DMS79 (cell line): ENCODE data around the gene KXD1.
"Not testable (repeated sequence)": the region's sequence is repeated elsewhere in the genome, so short reads cannot be mapped to it uniquely, and the experiment has no call there.

Experiments used
- DNase-seq: peaks from one replicate; lab custom pipeline; 2025; lab: John Stamatoyannopoulos, UW

Gene KXD1

DNA sequence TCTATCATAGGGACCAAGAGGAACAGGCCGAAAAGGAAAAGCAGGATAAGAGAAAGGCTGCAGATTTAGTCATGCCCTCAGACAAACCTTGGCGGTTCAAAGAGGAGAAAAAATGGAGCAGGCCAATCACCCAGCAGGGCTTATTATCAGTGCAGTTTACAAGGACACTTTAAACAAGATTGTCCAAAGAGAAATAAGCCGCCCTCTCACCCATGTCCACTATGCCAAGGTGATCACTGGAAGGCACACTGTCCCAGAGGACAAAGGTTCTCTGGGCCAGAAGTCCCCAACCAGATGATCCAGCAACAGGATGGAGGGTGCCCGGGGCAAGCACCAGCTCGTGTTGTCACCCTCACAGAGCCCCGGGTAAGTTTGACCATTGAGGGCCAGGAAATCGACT, 22.6 kb downstream of the KXD1 start:
- no peak for DNase-seq

DNA sequence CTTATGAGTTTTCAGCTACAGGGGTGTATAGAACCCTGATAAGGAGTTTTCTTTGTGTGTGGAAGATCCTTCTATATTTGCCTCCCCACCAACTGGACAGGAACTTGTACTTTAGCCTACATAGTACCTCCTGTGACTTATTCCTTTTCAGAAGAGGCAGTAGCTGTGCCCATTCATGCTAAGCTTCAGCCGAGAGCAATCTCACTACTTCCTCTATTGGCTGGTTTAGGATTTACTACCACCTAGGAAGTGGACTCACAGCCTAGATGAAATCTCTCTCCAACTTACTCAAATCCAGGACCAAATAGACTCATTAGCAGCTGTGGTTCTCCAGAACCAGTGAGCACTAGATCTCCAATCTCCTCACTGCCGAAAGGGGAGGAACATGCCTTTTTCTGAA, 28.6 kb downstream of the KXD1 start:
- no peak for DNase-seq

DNA sequence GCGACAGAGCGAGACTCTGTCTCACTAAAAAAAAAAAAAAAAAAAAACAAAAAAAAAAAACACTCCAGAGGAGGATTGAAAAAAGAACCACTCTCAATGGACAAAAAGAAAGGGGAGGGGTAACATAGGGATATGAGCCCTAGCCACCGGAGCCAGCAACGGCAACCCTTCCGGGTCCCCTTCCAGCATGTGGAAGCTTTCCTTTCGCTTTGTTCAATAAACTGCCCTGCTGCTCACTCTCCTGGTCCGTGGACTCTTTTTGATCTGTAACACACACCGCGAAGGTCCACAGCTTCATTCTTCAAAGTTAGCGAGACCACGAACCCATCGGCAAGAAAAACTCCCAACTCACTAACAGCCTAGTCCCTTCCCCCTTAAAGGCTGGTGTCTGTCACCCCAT, 29.9 kb downstream of the KXD1 start:
- no peak for DNase-seq

DNA sequence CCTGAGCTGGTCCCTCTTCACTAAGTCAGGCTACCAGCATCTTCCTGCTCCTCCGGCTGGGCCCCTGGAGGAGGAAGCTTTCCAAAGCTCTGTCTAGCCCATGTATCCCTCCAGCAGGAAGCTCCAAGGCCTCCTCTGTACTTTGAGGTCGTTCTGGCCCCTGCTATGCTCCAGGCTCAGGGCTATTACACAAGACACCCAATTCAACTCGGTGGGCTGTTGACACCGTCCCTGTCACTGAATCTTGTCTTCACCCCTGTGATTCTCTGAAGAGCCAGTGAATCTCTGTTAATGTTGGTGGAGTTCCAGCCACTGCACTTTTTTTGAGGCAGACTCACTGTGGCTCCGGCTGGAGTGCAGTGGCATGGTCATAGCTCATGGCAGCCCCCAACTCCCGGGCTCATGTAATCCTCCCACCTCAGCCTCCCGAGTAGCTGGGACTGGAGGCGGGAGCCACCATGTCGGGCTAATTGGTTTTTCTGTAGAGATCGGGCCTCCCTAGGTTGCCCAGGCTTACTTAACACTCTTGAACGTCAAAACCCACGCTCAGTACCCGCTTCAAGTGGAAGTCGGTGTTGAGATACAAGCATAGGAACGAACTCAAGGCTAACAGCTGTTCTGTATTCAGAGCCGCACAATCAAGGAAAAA, 30.4 kb downstream of the KXD1 start:
- DNase-seq = no peak

DNA sequence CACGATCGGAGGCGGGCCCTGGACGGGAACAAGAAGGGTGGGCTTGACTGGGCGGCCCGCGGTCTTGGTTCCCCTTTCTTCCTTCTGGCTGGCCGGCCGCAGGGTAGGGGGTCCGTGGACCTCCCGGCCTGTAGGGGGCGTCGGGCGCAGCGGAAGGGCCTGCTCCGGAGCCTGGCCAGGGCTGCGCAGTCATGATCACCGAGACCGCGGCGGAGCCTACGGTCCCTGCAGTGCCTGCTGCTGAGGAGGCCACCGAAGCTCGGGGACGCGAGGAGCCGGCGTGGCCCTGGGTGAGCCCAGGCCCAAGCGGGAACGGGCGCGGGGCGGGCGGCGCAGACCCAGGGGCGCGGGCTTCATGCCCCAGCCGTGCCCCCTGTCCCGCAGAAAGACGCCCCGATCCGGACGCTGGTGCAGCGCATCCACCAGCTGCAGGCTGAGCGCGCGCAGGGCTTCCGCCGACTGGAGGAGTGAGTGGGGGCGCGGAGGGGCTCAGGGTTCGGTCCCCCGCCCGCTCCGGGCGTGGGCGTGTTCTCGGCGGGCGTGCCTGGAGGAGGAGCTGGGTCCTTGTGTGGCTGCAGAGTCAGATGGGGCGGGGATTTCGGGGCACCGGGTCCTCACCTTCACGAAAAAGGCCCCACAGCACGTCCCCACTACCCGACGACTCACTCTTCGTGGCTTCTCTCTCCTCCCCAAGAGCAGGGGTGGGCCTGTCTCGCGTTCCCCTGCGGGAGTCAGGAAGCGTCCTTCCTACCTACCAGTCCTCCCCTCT, 31.1 kb downstream of the KXD1 start, which contains the start of gene REX1BD:
REX1BD (plus strand) TSS at position 188 of the 769 bp plus-strand sequence; CDS start at position 192, 4 bp downstream.
- peak; percentile 58 for DNase-seq

DNA sequence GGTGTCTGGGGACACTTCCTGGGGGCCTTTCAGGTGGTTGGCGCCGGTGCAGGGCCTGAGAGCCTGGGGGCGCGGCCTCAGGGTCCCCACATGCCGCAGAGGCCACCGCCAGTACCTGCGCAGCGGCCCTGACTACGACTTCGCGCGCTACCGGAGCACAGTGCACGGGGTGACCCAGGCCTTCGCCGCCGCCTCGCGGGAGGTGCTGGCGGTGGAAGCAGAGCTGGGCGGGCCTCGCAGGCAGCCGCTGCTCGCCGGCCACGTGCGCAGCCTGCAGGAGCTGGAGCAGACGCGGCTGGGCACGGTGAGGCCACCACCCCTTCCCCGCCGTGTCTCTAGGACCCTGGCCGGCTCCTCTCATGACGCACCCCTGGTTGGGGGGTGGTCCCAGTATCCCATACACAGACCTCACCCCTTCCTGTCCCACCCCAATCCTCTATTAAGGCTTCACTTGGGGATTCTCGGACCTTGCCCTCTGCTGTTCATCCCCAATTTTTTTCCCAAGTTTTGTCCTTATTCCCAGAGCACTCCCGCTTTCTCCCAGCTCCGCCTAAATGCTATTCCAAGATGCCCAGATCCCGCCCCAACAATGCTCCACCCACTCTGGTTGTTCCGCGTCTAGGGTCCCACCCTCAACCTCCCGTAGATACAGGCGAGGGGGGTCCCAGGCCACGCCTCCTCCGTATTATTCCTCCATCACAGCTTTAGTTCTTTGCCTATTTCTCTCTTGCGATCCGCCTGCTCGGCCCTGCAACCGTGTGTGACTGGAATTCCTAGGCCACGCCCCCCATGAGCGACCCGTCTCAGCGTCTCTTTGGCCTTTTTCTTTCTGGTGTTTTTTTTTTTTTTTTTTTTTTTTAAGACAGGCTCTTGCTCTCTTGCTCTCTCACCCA, 32.0 kb downstream of the KXD1 start:
- peak; percentile 79 for DNase-seq

DNA sequence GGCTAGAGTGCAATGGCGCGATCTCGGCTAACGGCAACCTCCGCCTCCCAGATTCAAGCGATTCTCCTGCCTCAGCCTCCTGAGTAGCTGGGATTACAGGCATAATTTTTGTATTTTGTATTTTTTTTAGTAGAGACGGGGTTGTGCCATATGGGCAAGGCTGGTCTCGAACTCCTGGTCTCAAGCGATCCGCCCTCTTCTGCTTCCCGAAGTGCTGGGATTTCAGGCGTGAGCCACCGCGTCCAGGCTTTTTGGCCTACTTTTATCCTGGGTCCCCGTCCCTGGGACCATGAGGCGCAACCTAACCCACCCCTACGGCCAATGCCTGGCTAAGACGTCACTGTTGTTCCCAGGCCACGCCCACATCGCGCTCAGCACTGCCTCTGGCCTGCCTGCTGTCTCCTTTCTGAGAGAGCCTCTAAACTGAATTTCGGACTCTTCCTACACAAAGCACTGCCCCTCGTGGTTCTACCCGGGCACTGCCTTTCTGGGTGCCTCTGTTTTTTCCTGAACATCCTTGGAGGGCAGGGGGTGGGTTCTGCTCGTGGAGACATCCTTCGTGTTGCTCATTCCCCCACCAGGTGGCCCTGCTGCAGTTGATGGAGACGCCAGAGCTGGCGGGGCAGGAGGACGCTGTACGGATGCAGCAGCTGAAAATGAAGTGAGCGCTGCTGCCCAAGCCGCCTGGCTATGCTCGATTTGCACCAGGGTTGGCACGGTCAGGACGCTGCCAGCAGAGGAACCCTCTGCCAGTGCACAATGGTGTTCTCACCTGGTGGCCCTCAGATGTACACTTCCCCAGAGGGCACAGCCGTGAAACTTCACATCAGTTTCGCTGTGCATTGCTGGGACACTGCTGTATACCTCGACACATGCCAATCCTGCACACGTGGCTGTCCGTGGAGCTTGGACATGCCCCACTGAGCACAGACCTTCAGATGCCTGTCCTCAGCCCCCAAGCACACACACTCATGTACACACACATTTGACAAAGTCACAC, 32.9 kb downstream of the KXD1 start:
- peak; percentile 96 for DNase-seq

DNA sequence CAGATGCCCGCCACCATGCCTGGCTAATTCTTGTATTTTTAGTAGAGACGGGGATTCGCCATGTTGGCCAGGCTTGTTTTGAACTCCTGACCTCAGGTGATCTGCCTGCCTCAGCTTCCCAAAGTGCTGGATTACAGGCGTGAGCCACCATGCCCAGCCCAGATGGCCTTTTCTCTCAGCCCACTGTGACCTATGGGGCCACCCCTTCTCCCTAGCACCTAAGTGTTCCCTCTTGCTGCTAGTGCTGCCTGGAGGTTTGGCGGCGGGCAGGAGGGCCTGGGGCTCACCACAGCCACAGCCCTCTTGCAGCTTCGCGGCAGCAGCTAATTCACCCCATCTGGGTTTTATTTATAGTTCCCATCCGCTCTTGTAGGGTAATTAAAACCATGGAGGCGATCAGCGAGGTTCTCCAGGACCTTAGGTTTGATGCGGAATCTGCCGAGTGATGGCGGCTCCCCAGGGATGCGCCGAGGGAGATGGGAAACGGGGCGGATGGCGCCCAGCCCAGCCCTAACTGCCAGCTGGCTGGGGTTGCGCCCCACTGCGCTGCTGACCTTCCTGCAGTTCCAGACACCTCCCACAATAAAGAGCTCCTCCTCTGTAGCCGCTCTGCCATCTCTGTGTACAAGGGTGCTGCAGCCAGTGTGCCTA, 34.2 kb downstream of the KXD1 start:
- DNase-seq = no peak

DNA sequence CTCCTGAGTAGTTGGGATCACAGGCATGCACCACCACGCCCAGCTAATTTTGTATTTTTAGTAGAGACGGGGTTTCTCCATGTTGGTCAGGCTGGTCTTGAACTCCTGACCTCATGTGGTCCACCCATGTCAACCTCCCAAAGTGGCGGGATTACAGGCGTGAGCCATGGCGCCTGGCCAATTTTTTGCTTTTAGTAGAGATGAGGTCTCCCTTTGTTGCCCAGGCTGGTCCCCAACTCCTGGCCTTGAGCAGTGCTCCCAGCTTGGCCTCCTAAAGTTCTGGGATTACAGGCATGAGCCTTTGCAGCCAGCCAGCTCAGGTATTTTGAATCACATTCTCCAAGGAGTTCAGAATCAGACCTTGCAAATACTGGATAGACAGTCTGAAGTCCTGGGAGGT, 35.1 kb downstream of the KXD1 start:
- not testable (repeated sequence) for DNase-seq

DNA sequence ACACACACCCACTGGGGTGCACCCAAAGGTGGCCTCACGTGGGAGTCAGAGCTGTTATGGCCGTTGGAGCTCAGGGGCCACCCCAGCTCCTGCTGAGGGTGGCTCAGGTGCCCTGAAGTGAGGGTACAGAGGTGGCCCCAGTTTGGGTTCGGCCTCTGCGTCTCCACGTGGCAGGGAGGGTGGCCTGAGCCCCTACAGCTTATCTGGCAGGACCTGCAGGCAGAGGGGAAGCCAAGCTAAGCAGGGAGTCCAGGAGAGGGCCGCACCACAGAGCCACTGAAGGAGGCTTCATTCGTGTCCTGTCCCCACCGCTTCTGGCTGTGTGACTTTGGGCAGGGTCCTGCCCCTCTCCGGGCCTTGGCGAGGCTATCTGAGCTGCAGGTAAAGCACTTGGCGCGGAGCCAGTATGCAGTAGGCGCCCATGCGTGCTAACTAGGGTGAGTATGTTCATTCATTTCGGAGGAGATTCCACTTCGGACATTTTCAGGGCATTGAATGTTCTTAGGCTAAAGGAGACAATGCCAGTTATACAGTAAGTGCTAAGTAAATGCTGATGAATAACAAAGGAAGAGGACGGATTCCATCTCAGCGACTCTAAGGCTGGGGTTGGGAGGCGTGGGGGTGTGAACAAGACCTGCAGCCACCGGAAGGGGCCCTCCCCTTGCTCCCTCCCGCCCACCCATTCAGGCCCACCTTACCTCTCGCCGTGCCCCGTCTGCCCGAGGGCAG, 35.9 kb downstream of the KXD1 start:
- no peak for DNase-seq

DNA sequence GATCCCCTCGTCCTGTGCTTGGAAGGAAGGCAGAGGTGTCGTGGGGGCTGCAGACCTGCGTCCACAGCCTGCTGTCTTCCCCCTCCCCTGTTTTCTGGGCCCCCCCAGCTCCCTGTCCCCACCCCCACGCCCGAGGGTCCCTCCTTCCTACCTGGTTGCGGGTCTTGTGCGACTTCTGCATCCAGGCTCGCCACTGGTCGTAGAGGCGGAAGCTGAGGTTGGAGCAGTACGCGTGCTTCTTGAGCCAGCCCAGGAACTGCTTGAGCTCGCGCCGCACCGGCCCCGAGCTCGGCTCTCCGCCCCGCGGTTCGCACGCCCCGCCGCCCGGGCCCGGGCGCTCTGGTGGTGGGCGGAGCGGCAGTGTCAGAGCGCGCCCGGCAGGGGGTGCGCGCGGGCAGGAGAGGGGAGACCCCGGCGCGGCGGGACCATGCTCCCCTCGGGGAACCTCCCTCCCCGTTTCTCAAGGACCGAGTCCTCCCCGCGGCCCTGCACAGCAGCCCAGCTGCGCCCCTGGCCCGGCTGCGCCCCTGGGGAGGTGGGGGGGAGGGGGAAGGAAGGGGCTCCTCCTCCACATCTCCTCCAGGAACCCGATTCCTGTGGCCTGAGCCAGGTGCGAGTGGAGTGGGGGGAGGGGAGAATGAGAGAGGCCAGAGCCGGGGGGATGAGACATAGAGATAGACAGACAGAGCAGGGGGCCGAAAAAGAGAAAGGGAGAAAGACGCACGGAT, 36.6 kb downstream of the KXD1 start:
- DNase-seq = no peak

DNA sequence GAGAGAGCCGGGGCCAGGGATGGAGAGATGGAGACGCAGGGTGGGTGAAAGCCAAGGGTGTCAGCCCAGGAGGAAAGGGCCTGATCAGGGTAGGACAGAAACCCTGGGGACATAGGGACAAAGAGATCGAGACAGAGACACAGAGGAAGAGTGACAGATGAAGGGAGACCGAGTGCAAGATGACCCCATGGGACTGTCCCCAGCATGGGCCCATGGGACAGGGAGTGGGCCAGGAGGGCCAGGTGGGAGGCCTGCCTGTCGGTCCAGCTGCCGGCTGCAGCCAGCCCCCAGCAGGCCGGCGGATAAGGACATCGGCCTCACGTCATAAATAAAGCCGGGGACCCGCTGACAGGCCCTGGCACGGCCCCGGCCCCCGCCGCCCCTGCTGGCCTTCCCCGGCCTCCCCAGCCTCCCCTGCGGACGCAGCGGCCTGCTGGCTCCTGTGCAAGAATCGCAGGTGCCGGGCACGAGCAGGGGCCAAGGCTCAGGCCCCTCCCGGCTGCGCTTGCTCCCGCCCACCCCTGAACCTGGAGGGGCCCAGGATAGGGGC, 37.2 kb downstream of the KXD1 start:
- DNase-seq = no peak

DNA sequence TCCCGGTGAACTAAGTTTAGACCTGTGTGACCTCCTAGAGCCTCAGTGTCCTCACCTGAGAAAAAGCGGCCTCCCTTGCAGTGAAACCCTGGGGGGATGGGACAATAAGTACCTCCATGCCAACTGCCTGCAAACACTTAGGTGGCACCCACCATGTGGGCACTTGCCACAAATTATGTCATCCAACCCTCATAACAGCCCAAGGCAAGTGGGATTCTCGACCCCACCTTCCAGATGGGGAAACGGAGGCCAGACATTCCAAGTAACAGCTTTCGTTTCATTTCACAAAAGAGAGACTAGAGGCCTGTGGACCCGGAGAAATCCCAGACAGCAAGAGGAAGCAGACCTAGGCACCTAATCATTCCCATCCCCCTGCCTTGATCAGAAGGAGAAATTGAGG, 37.8 kb downstream of the KXD1 start:
- no peak for DNase-seq

DNA sequence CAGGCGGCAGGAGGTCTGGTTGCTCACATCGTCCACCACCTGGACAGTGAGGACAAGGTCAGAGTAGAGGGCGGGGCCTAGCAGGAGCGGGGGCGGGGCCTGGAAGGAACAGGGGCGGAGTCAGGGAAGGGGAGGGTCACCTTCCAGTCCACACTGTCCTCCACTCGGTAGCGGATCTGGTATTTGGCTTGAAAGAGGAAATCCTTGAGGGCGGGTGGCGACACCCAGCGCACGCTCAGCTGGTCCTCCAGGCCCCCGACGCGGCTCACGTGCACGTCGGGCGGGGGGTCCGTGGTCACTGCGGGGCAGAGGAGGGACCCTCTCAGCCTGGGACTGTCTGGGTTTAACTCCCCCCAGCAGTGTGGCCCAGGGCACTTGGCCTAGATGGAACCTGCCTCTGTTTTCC, 39.1 kb downstream of the KXD1 start:
- DNase-seq = no peak

DNA sequence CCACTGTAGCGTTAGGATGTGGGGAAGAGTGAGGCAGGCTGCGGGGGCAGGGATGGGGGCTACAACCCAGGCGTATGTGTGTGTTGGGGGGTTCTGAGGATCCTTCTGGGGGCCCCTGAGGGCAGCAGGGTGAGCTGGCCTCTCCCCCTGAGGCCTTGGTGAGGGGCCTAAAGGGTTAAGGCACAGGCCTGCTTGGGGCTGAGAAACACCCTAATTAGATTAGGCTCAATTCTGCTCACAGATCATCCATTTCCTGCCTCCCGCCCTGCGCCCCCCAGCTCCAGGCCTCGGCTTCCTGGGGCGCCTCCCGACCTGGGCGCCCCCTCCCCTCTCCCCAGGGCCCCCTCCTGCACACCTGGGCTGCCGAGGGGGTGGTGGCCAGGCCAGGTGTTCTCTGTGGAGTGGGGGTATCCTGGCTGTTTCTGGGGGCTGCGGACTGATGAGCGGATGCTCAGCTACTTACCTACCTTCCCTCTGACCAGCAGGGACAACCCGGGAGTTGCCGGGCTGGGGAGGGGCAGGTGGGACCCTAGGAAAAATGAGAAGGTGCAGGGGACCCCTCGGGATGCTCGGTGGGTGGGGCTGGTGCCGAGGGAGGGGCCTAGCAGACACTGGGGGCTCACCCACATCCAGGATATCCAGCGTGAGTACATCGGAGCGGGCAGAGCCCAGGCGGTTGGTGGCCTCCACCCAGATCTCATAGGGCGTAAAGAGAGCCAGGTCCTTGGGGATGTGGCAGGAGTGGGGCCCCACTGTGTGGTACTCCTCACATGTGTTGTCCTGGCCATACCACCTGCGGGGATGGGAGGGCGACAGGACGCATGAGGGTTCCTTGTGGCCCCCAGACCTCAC, 40.4 kb downstream of the KXD1 start:
- no peak for DNase-seq

DNA sequence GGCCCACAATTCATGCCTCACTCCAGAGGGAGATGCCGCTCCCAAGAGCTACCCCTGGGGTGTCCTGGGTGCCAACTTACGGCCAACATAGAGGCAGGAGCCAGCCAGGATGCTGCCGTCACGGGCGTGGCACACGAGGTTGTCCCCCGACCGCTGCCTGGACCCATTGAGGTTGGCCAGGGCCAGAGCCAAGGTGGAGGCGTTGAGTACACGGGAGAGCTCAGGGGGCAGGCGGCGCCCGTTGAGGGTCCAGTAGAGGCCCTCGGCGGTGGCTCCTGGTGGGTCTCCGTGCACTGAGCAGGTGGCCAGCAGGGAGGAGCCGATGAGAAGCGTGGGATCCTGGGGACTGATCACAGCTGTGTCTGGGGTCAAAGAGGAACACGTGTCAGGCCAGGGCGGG, 41.8 kb downstream of the KXD1 start:
- no peak for DNase-seq

DNA sequence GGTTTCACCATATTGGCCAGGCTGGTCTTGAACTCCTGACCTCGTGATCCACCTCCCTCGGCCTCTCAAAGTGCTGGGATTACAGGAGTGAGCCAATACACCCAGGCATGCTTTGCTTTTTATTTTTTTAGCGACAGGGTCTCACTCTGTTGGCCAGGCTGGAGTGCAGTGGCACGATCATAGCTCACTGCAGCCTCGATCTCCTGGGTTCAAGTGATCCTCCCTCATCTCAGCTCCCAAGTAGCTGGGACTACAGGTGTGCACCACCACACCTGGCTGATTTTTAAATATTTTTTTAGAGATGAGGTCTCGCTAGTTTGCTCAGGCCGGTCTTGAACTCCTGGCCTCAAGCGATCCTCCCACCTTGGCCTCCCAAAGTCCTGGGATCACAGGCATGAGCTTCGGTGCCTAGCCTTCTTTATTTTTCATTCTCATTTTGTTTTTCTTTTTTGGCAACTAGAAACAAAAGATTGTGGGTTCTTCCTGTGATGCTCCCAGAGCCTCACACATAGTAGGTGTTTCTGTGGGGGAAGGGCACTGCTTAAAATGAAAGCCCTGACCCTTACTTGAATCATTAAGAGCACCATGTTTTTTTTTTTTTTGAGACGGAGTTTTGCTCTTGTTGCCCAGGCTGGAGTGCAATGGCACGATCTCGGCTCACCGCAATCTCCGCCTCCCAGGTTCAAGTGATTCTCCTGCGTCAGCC, 43.2 kb downstream of the KXD1 start:
- not testable (repeated sequence) for DNase-seq

DNA sequence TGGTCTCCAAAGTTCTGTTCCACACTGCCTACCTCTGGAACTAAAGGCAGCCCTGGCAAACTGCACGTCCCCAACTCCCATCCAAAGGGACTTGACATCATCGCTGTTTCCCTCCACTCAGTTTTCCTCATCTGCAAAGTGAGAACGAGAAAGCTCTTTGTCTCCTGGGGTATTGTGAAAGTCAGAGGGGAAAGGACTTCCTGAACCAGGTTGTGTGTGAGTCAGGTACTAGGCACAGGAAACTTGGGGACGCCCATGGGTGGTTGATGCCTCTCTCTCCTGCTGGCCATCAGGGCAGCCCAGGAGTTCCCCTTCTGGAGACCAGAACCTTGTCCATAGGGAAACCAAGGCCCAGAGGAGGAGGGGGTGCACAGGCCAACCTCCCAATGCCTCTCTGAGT, 44.2 kb downstream of the KXD1 start:
- no peak for DNase-seq
